ENCODE results near the gene CRIM1.

DNA sequence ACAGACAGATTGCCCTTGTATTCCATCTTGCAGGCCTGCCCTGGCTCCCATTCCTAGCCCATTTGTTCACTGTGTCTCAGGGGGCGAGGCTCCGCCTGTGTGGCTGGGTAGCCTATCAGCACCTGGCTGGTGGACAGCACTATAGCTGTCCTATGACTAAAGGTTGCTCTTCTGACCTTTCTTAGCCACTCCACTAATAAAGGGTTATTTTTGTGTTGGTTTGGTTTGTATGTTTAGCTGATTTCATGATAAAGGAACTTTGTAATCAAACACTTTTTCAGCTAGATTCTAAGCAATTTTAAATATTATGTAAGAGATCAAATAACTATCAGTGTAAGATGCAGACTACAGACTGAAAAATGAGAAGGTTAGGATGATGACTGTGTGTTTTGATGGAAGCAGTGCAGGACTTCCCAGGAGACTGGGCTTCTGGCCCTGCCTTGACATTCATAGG lies 72.2 kb downstream of the CRIM1 start:
- TF ChIP-seq, protein P1, sequence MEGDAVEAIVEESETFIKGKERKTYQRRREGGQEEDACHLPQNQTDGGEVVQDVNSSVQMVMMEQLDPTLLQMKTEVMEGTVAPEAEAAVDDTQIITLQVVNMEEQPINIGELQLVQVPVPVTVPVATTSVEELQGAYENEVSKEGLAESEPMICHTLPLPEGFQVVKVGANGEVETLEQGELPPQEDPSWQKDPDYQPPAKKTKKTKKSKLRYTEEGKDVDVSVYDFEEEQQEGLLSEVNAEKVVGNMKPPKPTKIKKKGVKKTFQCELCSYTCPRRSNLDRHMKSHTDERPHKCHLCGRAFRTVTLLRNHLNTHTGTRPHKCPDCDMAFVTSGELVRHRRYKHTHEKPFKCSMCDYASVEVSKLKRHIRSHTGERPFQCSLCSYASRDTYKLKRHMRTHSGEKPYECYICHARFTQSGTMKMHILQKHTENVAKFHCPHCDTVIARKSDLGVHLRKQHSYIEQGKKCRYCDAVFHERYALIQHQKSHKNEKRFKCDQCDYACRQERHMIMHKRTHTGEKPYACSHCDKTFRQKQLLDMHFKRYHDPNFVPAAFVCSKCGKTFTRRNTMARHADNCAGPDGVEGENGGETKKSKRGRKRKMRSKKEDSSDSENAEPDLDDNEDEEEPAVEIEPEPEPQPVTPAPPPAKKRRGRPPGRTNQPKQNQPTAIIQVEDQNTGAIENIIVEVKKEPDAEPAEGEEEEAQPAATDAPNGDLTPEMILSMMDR (IDR thresholded peaks at IDR 0.05): no peak
- TF ChIP-seq EP300 (IDR thresholded peaks at IDR 0.05) (no peak), POLR2AphosphoS5 (IDR thresholded peaks at IDR 0.05) (no peak)

All from upper lobe of left lung (tissue), 4 donors.